ENCODE measurements around the gene THRB.

GRCh38 chr3:24190256-24190655, 304.4 kb downstream of the THRB start:
- TF ChIP-seq CTCF (IDR thresholded peaks at IDR 0.05) (no peak), POLR2A (IDR thresholded peaks at IDR 0.05) (no peak)
